NCI-H82 (cell line): ENCODE data around the gene ACOT9.
"Not testable (repeated sequence)": the region's sequence is repeated elsewhere in the genome, so short reads cannot be mapped to it uniquely, and the experiment has no call there.

Experiments used
- DNase-seq: peaks from one replicate; lab custom pipeline; 2025; lab: John Stamatoyannopoulos, UW

ACOT9 gene

GRCh38 chrX:23765449-23765848, 22.4 kb upstream of the ACOT9 start:
- DNase-seq, result no peak

GRCh38 chrX:23764188-23764984, 21.3 kb upstream of the ACOT9 start:
- DNase-seq, result no peak

- DNase-seq, result no peak
Observed at GRCh38 chrX:23759821-23760220, 16.7 kb upstream of the ACOT9 start.

GRCh38 chrX:23756165-23756564, 13.1 kb upstream of the ACOT9 start:
- DNase-seq, result peak; percentile 71

- no peak for DNase-seq
Observed at GRCh38 chrX:23754664-23755063, 11.6 kb upstream of the ACOT9 start.

- DNase-seq, result no peak
Observed at GRCh38 chrX:23752740-23753415, 9.8 kb upstream of the ACOT9 start.

GRCh38 chrX:23749576-23749975, 6.5 kb upstream of the ACOT9 start:
- no peak for DNase-seq

GRCh38 chrX:23749129-23749528, 6.1 kb upstream of the ACOT9 start:
- no peak for DNase-seq

GRCh38 chrX:23745786-23746185, 2.7 kb upstream of the ACOT9 start:
- no peak for DNase-seq

- not testable (repeated sequence) for DNase-seq
Observed at GRCh38 chrX:23743623-23743971, 521 bp upstream of the ACOT9 start.

- peak; percentile 82 for DNase-seq
Observed at GRCh38 chrX:23742174-23742696, 841 bp downstream of the ACOT9 start.

- no peak for DNase-seq
Observed at GRCh38 chrX:23737413-23737812, 5.7 kb downstream of the ACOT9 start.

GRCh38 chrX:23736030-23736429, 7.0 kb downstream of the ACOT9 start:
- no peak for DNase-seq

- DNase-seq, result no peak
Observed at GRCh38 chrX:23732704-23733103, 10.4 kb downstream of the ACOT9 start.

- no peak for DNase-seq
Observed at GRCh38 chrX:23731951-23732350, 11.1 kb downstream of the ACOT9 start.

- no peak for DNase-seq
Observed at GRCh38 chrX:23729214-23729613, 13.9 kb downstream of the ACOT9 start.

GRCh38 chrX:23727206-23727605, 15.9 kb downstream of the ACOT9 start:
- DNase-seq, result no peak

GRCh38 chrX:23726191-23726590, 16.9 kb downstream of the ACOT9 start:
- DNase-seq, result no peak

GRCh38 chrX:23720117-23720677, 22.9 kb downstream of the ACOT9 start:
- peak; percentile 3 for DNase-seq

GRCh38 chrX:23705235-23705634, 37.8 kb downstream of the ACOT9 start:
- DNase-seq, result no peak

GRCh38 chrX:23704673-23705206, 38.3 kb downstream of the ACOT9 start:
- DNase-seq, result no peak

GRCh38 chrX:23699636-23700194, 43.4 kb downstream of the ACOT9 start:
- DNase-seq, result peak; percentile 7
